Naive thymus-derived CD4-positive, alpha-beta T cell (primary cell): ENCODE results near the gene PARD6B. TPM values are rescaled to one million over a fixed set of nuclear protein-coding genes. Genes with fewer than 3 reads are reported as not detected.
A peak's percentile ranks its signal among the peaks of the same experiment; 100 is the strongest.

Source experiments
- ATAC-seq: fragments of 150-1000 bp; cut with Tn5 transposase; 2 replicates; pipeline ENCODE4 v1.10.0; 2021; ENCODE audit warnings: mild to moderate bottlenecking, moderate library complexity
- CTCF ChIA-PET: fragments of 350-600 bp; sonication (Branson Sonifier 250); formaldehyde crosslinking; loops from one replicate; lab custom pipeline; 2021; ENCODE audit warnings: antibody characterized with exemption; lab: Charles Lee
- POLR2A ChIA-PET: fragments of 350-600 bp; sonication (Branson Sonifier 250); formaldehyde crosslinking; loops from one replicate; lab custom pipeline; 2021; ENCODE audit warnings: antibody characterized with exemption, inconsistent platforms; lab: Charles Lee
- DNase-seq, 9 donors: peaks; one replicate each; pipeline versions ENCODE4 v3.0.0 to v3.0.0-alpha.2; 2020 to 2022; ENCODE audit warnings: mixed read lengths in 1 of 9
- H3K27ac ChIP-seq: one replicate; pipeline ENCODE4 v1.7.0; 2013; ENCODE audit warnings: mild to moderate bottlenecking, low read depth, low read length, moderate library complexity
- H3K27me3 ChIP-seq, 2 donors: one replicate each; pipeline ENCODE4 v1.7.0; 2013; ENCODE audit warnings: low read length in 2 of 2, mild to moderate bottlenecking in 2 of 2, moderate library complexity in 2 of 2; ENCODE audit not compliant: control insufficient read depth in 2 of 2, insufficient read depth in 2 of 2
- H3K36me3 ChIP-seq, 3 experiments: 1 replicate in 2 of 3; 2 replicates in 1 of 3; pipeline ENCODE4 v1.7.0; 2013; ENCODE audit warnings: low read length in 3 of 3, mild to moderate bottlenecking in 3 of 3, moderate library complexity in 1 of 3; ENCODE audit not compliant: insufficient read depth in 3 of 3, control insufficient read depth in 2 of 3
- H3K4me1 ChIP-seq, 2 donors: one replicate each; pipeline ENCODE4 v1.7.0; 2013; ENCODE audit warnings: low read length in 2 of 2, mild to moderate bottlenecking in 2 of 2, moderate library complexity in 1 of 2; ENCODE audit not compliant: control insufficient read depth in 2 of 2, insufficient read depth in 2 of 2
- H3K4me3 ChIP-seq: 2 replicates; pipeline ENCODE4 v1.7.0; 2013; ENCODE audit warnings: mild to moderate bottlenecking, low read length
- H3K9me3 ChIP-seq, 3 experiments: 1 replicate in 2 of 3; 2 replicates in 1 of 3; pipeline ENCODE4 v1.7.0; 2013; ENCODE audit warnings: low read length in 3 of 3; ENCODE audit not compliant: control insufficient read depth in 2 of 3
- H3K27ac Mint-ChIP-seq, 9 donors: one replicate each; pipeline ENCODE4 v1.8.0; 2020 to 2022; ENCODE audit warnings: mixed read lengths in 9 of 9, mild to moderate bottlenecking in 8 of 9, moderate library complexity in 5 of 9, inconsistent platforms in 2 of 9
- H3K27me3 Mint-ChIP-seq, 5 donors: one replicate each; pipeline ENCODE4 v1.8.0; 2021 to 2022; ENCODE audit warnings: mixed read lengths in 5 of 5, mild to moderate bottlenecking in 1 of 5
- H3K36me3 Mint-ChIP-seq, 5 donors: one replicate each; pipeline ENCODE4 v1.8.0; 2020 to 2022; ENCODE audit warnings: mixed read lengths in 5 of 5, mild to moderate bottlenecking in 3 of 5, inconsistent platforms in 1 of 5
- H3K4me1 Mint-ChIP-seq, 7 donors: one replicate each; pipeline ENCODE4 v1.8.0; 2020 to 2022; ENCODE audit warnings: mixed read lengths in 7 of 7, mild to moderate bottlenecking in 3 of 7, inconsistent platforms in 1 of 7
- H3K4me3 Mint-ChIP-seq, 10 donors: one replicate each; pipeline ENCODE4 v1.8.0; 2020 to 2022; ENCODE audit warnings: mild to moderate bottlenecking in 10 of 10, mixed read lengths in 10 of 10, moderate library complexity in 6 of 10, inconsistent platforms in 2 of 10
- H3K9me3 Mint-ChIP-seq, 11 donors: one replicate each; pipeline ENCODE4 v1.8.0; 2020 to 2022; ENCODE audit warnings: mixed read lengths in 11 of 11, mild to moderate bottlenecking in 4 of 11, inconsistent platforms in 1 of 11, moderate library complexity in 1 of 11
- intact Hi-C, 2 donors: fragments of 100-400 bp; cut with micrococcal nuclease; formaldehyde crosslinking; loops; one replicate each; pipeline ENCODE4 v1.15.1; 2023
- polyA plus RNA-seq, 2 donors: library from polyadenylated mRNA; unstranded; fragments of 300-500 nt; fragmentation: Illumina TruSeq; gene quantifications; one replicate each; pipeline ENCODE4 v1.2.3, GENCODE V29; 2021
- total RNA-seq, 6 experiments: library from RNA in 5 of 6; stranded (reverse) in 5 of 6; gene quantifications; 1 replicate in 5 of 6; 2 replicates in 1 of 6; pipeline ENCODE4 v1.2.3 and lab custom pipeline; 2021 to 2026

The PARD6B gene, protein sequence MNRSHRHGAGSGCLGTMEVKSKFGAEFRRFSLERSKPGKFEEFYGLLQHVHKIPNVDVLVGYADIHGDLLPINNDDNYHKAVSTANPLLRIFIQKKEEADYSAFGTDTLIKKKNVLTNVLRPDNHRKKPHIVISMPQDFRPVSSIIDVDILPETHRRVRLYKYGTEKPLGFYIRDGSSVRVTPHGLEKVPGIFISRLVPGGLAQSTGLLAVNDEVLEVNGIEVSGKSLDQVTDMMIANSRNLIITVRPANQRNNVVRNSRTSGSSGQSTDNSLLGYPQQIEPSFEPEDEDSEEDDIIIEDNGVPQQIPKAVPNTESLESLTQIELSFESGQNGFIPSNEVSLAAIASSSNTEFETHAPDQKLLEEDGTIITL
- total RNA-seq, result 10 to 100 TPM in 2 of 5 experiments, 1 to 10 TPM in 3; 5.2 to 10.8 (median 7.7) TPM
- 1 to 10 TPM in 1 of 2 donors, under 1 TPM in 1; 0.60 to 1.9 TPM for polyA plus RNA-seq
- 10.9 reads per million, percentile 37 among the genes with 10 or more reads in this experiment for total RNA-seq (lab: John Stamatoyannopoulos, UW)

GRCh38 chr20:50731055-50731929 is at the start of gene PARD6B:
Gene PARD6B (plus strand): TSS chr20:50731580. CDS start chr20:50731787, 207 bp downstream.
- intact Hi-C loops, result loop anchor here (1.0 to 5.0 kb wide), 15 partner anchors 18 to 794 kb away; partner anchors contain the start of genes DPM1 (in 2 of the 2), MOCS3 (in 2 of the 2), PTPN1 (in 2 of the 2) and ADNP (in 1 of the 2)
- H3K27ac ChIP-seq, result peak within 1 kb of the TSS; percentile 80
- POLR2A ChIA-PET, result interaction anchor here (0.6 to 0.9 kb wide), 4 partner anchors 63 to 1146 kb away, joined by 3 to 5 read pairs (median 4); partner anchors contain the start of gene NFATC2

GRCh38 chr20:50682065-50682464 is 49.3 kb upstream of the PARD6B start:
- intact Hi-C loops, result no loop called here
- H3K36me3 ChIP-seq, result no peaks in the 10 kb centered on the region
- H3K9me3 ChIP-seq, result no peaks in the 10 kb centered on the region
- no peaks in the 10 kb centered on the region for H3K4me1 ChIP-seq
- H3K27me3 ChIP-seq, result no peaks in the 10 kb centered on the region
- CTCF ChIA-PET, result no interaction called here
- H3K27ac ChIP-seq, result no peak overlapping the region
- Mint-ChIP-seq H3K9me3 (no peaks in the 10 kb centered on the region), H3K27ac (no peak overlapping the region), H3K27me3 (peaks cover 0 to 5% (median 0%) of the 10 kb centered on the region in 5 donors), H3K4me1 (no peaks in the 10 kb centered on the region), H3K36me3 (peaks cover 0 to 4% (median 0%) of the 10 kb centered on the region in 5 donors), H3K4me3 (no peak overlapping the region)
- H3K4me3 ChIP-seq, result no peak overlapping the region
- no peak for DNase-seq
- POLR2A ChIA-PET, result no interaction called here
- ATAC-seq, result no peak

More at GRCh38 chr20:50731055-50731929, at the start of gene PARD6B:
- H3K36me3 Mint-ChIP-seq, result peaks cover 0 to 1% (median 0%) of the 10 kb centered on the region in 5 donors
- no peaks in the 10 kb centered on the region for H3K9me3 ChIP-seq
- CTCF ChIA-PET, result no interaction called here
- no peaks in the 10 kb centered on the region for H3K36me3 ChIP-seq
- peak within 1 kb of the TSS; percentile 79 to 94 (median 88) for H3K4me3 Mint-ChIP-seq
- peak within 1 kb of the TSS; percentile 75 to 95 (median 83) for H3K27ac Mint-ChIP-seq
- peaks cover 22 to 46% (median 34%) of the 10 kb centered on the region in 7 donors for H3K4me1 Mint-ChIP-seq
- peak; percentile 94 to 100 (median 100) for DNase-seq
- peak within 1 kb of the TSS; percentile 80 for H3K4me3 ChIP-seq
- no peaks in the 10 kb centered on the region for H3K9me3 Mint-ChIP-seq
- ATAC-seq, result peak; percentile 97
- peaks cover 9 to 14% of the 10 kb centered on the region in 2 donors for H3K4me1 ChIP-seq
- H3K27me3 Mint-ChIP-seq, result peaks cover 0 to 3% (median 0%) of the 10 kb centered on the region in 5 donors
- no peaks in the 10 kb centered on the region for H3K27me3 ChIP-seq

DNA sequence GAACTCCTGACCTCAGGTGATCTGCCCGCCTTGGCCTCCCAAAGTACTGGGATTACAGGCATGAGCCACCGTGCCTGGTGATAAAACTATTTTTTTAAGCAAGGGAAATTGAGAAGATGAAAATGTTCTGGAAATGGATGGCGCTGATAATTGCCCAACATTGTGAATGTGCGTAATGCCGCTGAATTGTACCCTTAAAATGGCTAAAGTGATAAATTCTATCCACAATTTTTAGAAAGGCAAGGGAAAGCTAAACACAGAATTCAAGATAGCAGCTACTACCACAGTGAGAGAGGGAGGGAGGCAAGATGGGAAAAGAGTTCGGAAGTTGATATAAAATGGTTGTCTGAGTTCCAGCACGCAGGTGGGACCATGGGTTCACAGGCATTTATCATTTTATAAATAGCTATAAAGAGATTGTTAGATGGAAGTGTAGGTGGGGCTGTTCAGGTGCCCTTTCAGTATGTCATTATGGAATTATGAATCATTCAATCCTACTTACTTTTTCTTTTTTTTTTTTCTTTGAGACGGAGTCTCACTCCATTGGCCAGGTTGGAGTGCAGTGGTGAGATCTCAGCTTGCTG is 48.3 kb upstream of the PARD6B start:
- CTCF ChIA-PET, result interaction anchor here (0.6 kb wide), 1 partner anchor 646 kb away, joined by 3 read pairs; no protein-coding TSS in a partner anchor
- no peak overlapping the region for H3K27ac ChIP-seq
- POLR2A ChIA-PET, result no interaction called here
- ATAC-seq (no peak), DNase-seq (no peak)
- H3K9me3 ChIP-seq, result no peaks in the 10 kb centered on the region
- intact Hi-C loops, result no loop called here
- H3K27me3 Mint-ChIP-seq, result peaks cover 0 to 8% (median 3%) of the 10 kb centered on the region in 5 donors
- H3K9me3 Mint-ChIP-seq, result no peaks in the 10 kb centered on the region
- no peaks in the 10 kb centered on the region for H3K36me3 ChIP-seq
- H3K4me3 ChIP-seq, result no peak overlapping the region
- H3K4me3 Mint-ChIP-seq, result no peak overlapping the region
- no peak overlapping the region for H3K27ac Mint-ChIP-seq
- H3K4me1 Mint-ChIP-seq, result no peaks in the 10 kb centered on the region
- H3K27me3 ChIP-seq, result no peaks in the 10 kb centered on the region
- H3K4me1 ChIP-seq, result no peaks in the 10 kb centered on the region
- H3K36me3 Mint-ChIP-seq, result peaks cover 0 to 4% (median 0%) of the 10 kb centered on the region in 5 donors

DNA sequence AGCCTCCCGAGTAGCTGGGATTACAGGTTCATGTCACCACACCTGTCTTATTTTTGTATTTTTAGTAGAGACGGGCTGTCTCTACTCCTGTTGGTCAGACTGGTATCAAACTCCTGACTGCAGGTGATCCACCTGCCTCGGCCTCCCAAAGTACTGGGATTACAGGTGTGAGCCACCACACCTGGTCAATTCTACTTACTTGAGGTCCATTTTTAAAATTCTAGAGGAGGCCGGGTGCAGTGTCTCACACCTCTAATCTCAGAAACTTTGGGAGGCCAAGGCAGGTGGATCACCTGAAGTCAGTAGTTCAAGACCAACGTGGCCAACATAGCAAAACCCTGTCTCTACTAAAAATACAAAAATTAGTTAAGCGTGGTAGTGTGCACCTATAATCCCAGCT is 47.8 kb upstream of the PARD6B start:
- H3K27me3 ChIP-seq, result no peaks in the 10 kb centered on the region
- Mint-ChIP-seq H3K4me3 (no peak overlapping the region), H3K36me3 (peaks cover 0 to 4% (median 0%) of the 10 kb centered on the region in 5 donors), H3K4me1 (no peaks in the 10 kb centered on the region), H3K27ac (no peak overlapping the region), H3K27me3 (peaks cover 0 to 11% (median 4%) of the 10 kb centered on the region in 5 donors), H3K9me3 (no peaks in the 10 kb centered on the region)
- no peaks in the 10 kb centered on the region for H3K36me3 ChIP-seq
- no peaks in the 10 kb centered on the region for H3K9me3 ChIP-seq
- ChIA-PET POLR2A (no interaction called here), CTCF (no interaction called here)
- intact Hi-C loops, result no loop called here
- H3K4me1 ChIP-seq, result no peaks in the 10 kb centered on the region
- DNase-seq (no peak), ATAC-seq (no peak)
- H3K4me3 ChIP-seq, result no peak overlapping the region
- H3K27ac ChIP-seq, result no peak overlapping the region

DNA sequence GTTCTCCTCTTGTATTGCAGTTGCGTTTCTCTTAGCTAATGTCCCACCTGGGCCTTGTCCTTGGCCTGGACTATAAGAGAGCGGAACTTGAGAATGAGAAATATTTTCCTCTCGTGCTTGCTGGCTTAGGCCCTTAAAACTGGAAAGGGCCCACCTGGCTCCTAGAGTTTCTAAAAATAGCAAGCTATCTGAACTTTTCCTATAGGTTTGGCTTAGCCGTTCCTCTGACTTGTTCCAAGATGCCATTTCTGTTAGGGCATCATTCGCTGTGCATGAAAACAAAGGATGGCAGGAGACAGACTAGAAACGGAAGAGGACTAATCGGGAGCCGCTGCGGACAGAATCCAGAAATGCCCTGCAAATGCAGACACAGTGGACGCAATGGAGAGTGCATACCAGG is 44.6 kb upstream of the PARD6B start:
- intact Hi-C loops, result no loop called here
- peaks cover 0 to 5% of the 10 kb centered on the region in 2 donors for H3K4me1 ChIP-seq

More for the DNA sequence above, 44.6 kb upstream of the PARD6B start:
- no peak for DNase-seq
- Mint-ChIP-seq H3K27ac (no peak overlapping the region), H3K4me1 (peaks cover 7 to 18% (median 13%) of the 10 kb centered on the region in 7 donors), H3K9me3 (peaks cover 0 to 2% (median 0%) of the 10 kb centered on the region in 11 donors), H3K36me3 (peaks cover 0 to 4% (median 0%) of the 10 kb centered on the region in 5 donors), H3K4me3 (no peak overlapping the region), H3K27me3 (peaks cover 26 to 37% (median 32%) of the 10 kb centered on the region in 5 donors)
- Histone ChIP-seq H3K27me3 (peaks cover 0 to 2% of the 10 kb centered on the region in 2 donors), H3K4me3 (no peak overlapping the region), H3K36me3 (no peaks in the 10 kb centered on the region), H3K9me3 (no peaks in the 10 kb centered on the region), H3K27ac (no peak overlapping the region)
- CTCF ChIA-PET, result no interaction called here
- no peak for ATAC-seq
- POLR2A ChIA-PET, result no interaction called here
